Sigmoid colon (tissue), 7 donors: ENCODE results near the gene TM4SF1. TPM values are rescaled to one million over a fixed set of nuclear protein-coding genes. Genes with fewer than 3 reads are reported as not detected.

Source experiments
- DNase-seq: peaks from one replicate; pipeline ENCODE4 v3.0.0-alpha.2; 2019
- H3K27ac ChIP-seq, 4 donors: fragments of 200-600 bp; sonication (generic); one replicate each; pipeline ENCODE4 v1.5.1; 2016 to 2019; ENCODE audit warnings: mild to moderate bottlenecking in 1 of 4
- H3K27me3 ChIP-seq, 3 donors: fragments of 200-600 bp; sonication (generic); one replicate each; pipeline ENCODE4 v1.5.1; 2019; ENCODE audit warnings: mild to moderate bottlenecking in 1 of 3
- H3K36me3 ChIP-seq, 4 donors: fragments of 200-600 bp; sonication (generic); one replicate each; pipeline ENCODE4 v1.5.1; 2016 to 2019
- H3K4me1 ChIP-seq, 4 donors: fragments of 200-600 bp; sonication (generic); one replicate each; pipeline ENCODE4 v1.5.1; 2017 to 2019
- H3K4me3 ChIP-seq, 4 donors: fragments of 200-600 bp; sonication (generic); one replicate each; pipeline ENCODE4 v1.5.1; 2017 to 2019; ENCODE audit warnings: mild to moderate bottlenecking in 2 of 4, moderate library complexity in 1 of 4
- H3K9me3 ChIP-seq, 4 donors: fragments of 200-600 bp in 3 of 4; sonication (generic) in 3 of 4; one replicate each; pipeline versions ENCODE4 v1.5.1 to v1.6.1; 2013 to 2019
- CTCF ChIP-seq, 4 experiments: fragments of 450-650 bp in 3 of 4; fragments of 200-600 bp in 1 of 4; IDR thresholded peaks; one replicate each; pipeline ENCODE4 v1.5.1; 2016 to 2019; ENCODE audit warnings: antibody characterized with exemption in 4 of 4, mild to moderate bottlenecking in 3 of 4, moderate library complexity in 2 of 4
- EP300 ChIP-seq, 4 donors: sonication (generic); formaldehyde crosslinking; IDR thresholded peaks; one replicate each; pipeline ENCODE4 v1.6.1; 2017; ENCODE audit warnings: antibody characterized with exemption in 4 of 4
- POLR2A ChIP-seq, 2 donors: fragments of 450-650 bp; IDR thresholded peaks; one replicate each; pipeline ENCODE4 v1.6.1; 2016; ENCODE audit warnings: antibody characterized with exemption in 2 of 2, mild to moderate bottlenecking in 2 of 2, moderate library complexity in 2 of 2
- POLR2AphosphoS5 ChIP-seq, 4 donors: sonication (generic); formaldehyde crosslinking; IDR thresholded peaks; one replicate each; pipeline ENCODE4 v1.6.1; 2017; ENCODE audit warnings: antibody characterized with exemption in 4 of 4
- WGBS, 2 donors: extraction: QIAGEN DNeasy Blood & Tissue Kit; methylation state at CpG; one replicate each; pipeline ENCODE4 v1.1.7; 2013; 5-methylcytosine and 5-hydroxymethylcytosine counted together
- intact Hi-C: fragments of 100-400 bp; cut with DNase I; formaldehyde crosslinking; loops from one replicate; pipeline ENCODE4 v1.15.1; 2023
- polyA plus RNA-seq, 3 donors: library from polyadenylated mRNA; stranded (reverse); fragments of 200-250 nt; gene quantifications; one replicate each; pipeline ENCODE4 v1.2.3, GENCODE V29; 2013
- total RNA-seq, 4 donors: library from RNA; depleted of rRNA; stranded (reverse); fragments of >200 nt; gene quantifications; one replicate each; pipeline ENCODE4 v1.1.0, GENCODE V29; 2016
- donor health status: healthy with polysubstance abuse.
- donor health status: Bipolar disorder and iron deficiency.
- donor health status: healthy.

Gene TM4SF1
- total and polyA plus RNA-seq, 7 donors, result 18.0 to 76.2 (median 35.6) TPM

- TF ChIP-seq CTCF (IDR thresholded peaks at IDR 0.05) (no peak), EP300 (IDR thresholded peaks at IDR 0.05) (no peak), POLR2AphosphoS5 (IDR thresholded peaks at IDR 0.05) (no peak), POLR2A (IDR thresholded peaks at IDR 0.05) (no peak)
- Histone ChIP-seq H3K4me1 (no peaks in the 10 kb centered on the region), H3K9me3 (no peaks in the 10 kb centered on the region), H3K4me3 (no peak overlapping the region), H3K27ac (no peak overlapping the region), H3K36me3 (no peaks in the 10 kb centered on the region), H3K27me3 (no peaks in the 10 kb centered on the region)
- WGBS, 2 donors, result 86 to 93% methylated on average over 2 of the region's 2 CpGs
- intact Hi-C loops, result no loop called here
- DNase-seq, result no peak
Observed at GRCh38 chr3:149417727-149418126, 40.3 kb upstream of the TM4SF1 start.

- no peaks in the 10 kb centered on the region for H3K4me1 ChIP-seq
- no peaks in the 10 kb centered on the region for H3K9me3 ChIP-seq
- no peaks in the 10 kb centered on the region for H3K36me3 ChIP-seq
- TF ChIP-seq POLR2A (IDR thresholded peaks at IDR 0.05) (no peak), CTCF (IDR thresholded peaks at IDR 0.05) (no peak), POLR2AphosphoS5 (IDR thresholded peaks at IDR 0.05) (no peak), EP300 (IDR thresholded peaks at IDR 0.05) (no peak)
- no peak for DNase-seq
- no peak overlapping the region for H3K27ac ChIP-seq
- H3K27me3 ChIP-seq, result no peaks in the 10 kb centered on the region
- H3K4me3 ChIP-seq, result no peak overlapping the region
- intact Hi-C loops, result no loop called here
- WGBS, 2 donors, result 26 to 56% methylated on average over 3 of the region's 3 CpGs
Observed at GRCh38 chr3:149417174-149417573, 39.7 kb upstream of the TM4SF1 start.

- H3K4me3 ChIP-seq, result no peak overlapping the region
- no peak overlapping the region for H3K27ac ChIP-seq
- no peak for TF ChIP-seq POLR2A (IDR thresholded peaks at IDR 0.05)
- WGBS, 2 donors, result 88 to 89% methylated on average over 2 of the region's 2 CpGs
- no peak for DNase-seq
- no peaks in the 10 kb centered on the region for H3K36me3 ChIP-seq
- intact Hi-C loops, result no loop called here
- no peaks in the 10 kb centered on the region for H3K27me3 ChIP-seq
- no peaks in the 10 kb centered on the region for H3K4me1 ChIP-seq
- no peaks in the 10 kb centered on the region for H3K9me3 ChIP-seq
Observed at GRCh38 chr3:149415484-149415883, 38.0 kb upstream of the TM4SF1 start.

- WGBS, 2 donors, result 95 to 96% methylated on average over 1 of the region's 1 CpG
- Histone ChIP-seq H3K9me3 (no peaks in the 10 kb centered on the region), H3K36me3 (no peaks in the 10 kb centered on the region), H3K4me1 (no peaks in the 10 kb centered on the region), H3K4me3 (no peak overlapping the region), H3K27ac (peak overlapping the region in 1 of 4 donors; percentile 21), H3K27me3 (no peaks in the 10 kb centered on the region)
- DNase-seq, result no peak
- intact Hi-C loops, result no loop called here
- no peak for TF ChIP-seq CTCF (IDR thresholded peaks at IDR 0.05)
- peak in 1 of 4 donors; percentile 5 for TF ChIP-seq POLR2AphosphoS5 (IDR thresholded peaks at IDR 0.05)
Observed at GRCh38 chr3:149414557-149415231, 37.2 kb upstream of the TM4SF1 start.

- TF ChIP-seq EP300 (IDR thresholded peaks at IDR 0.05) (no peak), POLR2AphosphoS5 (IDR thresholded peaks at IDR 0.05) (no peak), CTCF (IDR thresholded peaks at IDR 0.05) (no peak), POLR2A (IDR thresholded peaks at IDR 0.05) (no peak)
- Histone ChIP-seq H3K4me3 (no peak overlapping the region), H3K4me1 (no peaks in the 10 kb centered on the region), H3K36me3 (no peaks in the 10 kb centered on the region), H3K27me3 (no peaks in the 10 kb centered on the region), H3K9me3 (no peaks in the 10 kb centered on the region), H3K27ac (no peak overlapping the region)
- DNase-seq, result no peak
- intact Hi-C loops, result no loop called here
- WGBS, 2 donors, result 15 to 56% methylated on average over 1 of the region's 1 CpG
Observed at GRCh38 chr3:149411583-149411982, 34.1 kb upstream of the TM4SF1 start.
